Renal cortex interstitium (tissue), 11 donors: ENCODE results near the gene FGD3. TPM values are rescaled to one million over a fixed set of nuclear protein-coding genes. Genes with fewer than 3 reads are reported as not detected.

Experiments used
- DNase-seq, 11 donors: peaks; one replicate each; pipeline ENCODE4 v3.0.0-alpha.2; 2013; ENCODE audit warnings: low read depth in 9 of 11, low spot score in 4 of 11; ENCODE audit errors: extremely low read depth in 1 of 11
- polyA plus RNA-seq, 3 donors: library from polyadenylated mRNA; unstranded; fragments of 120-200 nt; gene quantifications; one replicate each; pipeline ENCODE4 v1.2.1, GENCODE V29; 2013; ENCODE audit not compliant: insufficient read length in 3 of 3

The FGD3 gene
- polyA plus RNA-seq, 3 donors = 3.3 to 5.8 (median 5.3) TPM

DNA sequence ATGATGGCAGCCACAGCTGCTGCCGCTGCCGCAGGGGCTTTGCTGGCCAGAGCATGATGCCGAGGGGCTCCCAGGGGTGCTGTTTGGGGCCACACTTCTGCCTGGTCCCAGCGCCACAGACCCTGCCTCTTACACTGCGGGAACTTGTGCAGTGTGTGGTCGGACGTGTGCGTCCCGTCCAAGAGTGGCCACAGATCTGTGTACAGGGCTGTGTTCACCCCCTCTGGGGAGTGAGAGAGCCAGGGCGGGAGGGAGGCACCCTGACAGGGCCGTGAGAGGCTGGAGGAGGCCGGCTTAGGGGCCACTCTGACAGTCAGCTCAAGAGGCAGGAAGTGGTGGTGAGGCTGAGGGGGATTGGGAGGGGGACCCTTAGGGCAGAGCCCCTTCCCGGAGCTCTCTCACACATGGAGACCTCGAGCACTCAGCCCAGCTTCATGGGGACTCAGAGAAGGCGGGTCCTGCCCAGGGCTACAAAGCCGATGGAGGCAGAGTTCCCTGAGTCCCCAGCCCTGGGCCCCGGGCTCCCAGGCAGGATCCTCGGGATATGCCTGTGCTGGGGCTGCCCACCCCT is 135.6 kb downstream of the FGD3 start:
- DNase-seq = no peak

DNA sequence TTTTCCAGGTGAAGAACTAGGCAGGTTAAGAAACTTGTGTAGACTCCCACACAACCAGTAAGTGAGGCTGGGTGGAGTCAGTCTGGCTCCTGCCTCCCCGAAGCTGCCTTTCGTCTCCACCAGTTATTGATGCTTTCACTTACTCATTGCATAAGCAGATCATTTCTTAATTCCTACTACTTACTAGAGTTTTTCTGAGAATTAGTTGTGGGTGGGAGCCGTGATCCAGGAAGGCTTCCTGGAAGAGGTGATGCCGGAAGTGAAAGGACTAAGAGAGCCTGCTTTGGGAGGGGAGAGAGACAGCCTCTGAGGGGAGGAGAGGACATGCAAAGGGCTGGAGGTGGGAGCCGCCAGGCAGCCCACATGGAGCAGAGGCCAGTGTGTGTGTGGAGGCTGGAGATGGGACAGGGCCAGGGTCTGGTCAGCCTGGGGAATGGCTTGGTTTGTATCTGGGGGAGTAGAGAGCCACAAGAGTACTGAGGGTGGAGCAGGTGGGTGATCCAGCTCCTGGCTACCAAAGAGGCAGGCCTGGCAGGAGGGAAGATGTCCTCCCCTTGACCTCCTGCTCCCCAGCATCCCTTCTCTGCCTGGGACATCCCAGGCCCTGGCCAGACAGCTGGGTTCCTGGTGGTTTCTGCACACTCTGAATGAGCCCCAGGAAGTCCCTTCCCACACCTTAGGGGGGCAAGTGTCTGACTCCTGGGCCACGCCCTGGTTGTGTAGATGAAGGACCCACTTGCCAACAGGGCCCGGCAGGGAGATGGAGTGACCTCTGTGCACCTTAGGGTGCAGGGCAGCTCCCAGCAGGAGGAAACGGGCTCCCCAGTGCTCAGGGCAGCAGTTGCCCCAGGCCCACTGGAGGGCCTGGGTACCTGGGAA is 136.5 kb downstream of the FGD3 start:
- no peak for DNase-seq

DNA sequence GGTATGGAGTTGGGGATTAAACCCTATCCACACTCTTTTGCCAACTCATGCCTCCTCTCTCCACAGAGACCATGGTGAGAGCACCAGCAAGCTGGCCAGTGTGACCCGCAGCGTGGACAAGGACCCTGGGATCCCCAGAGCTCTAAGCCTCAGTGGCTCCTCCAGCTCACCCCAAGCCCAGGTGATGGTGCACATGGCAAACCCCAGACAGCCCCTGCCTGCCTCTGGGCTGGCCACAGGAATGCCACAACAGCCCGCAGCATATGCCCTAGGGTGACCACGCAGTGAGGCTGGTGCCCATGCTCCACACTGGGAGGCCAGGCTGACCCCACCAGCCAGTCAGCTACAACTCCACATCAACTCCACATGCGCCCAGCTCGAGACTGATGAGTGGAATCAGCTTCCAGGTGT is 137.2 kb downstream of the FGD3 start:
- no peak for DNase-seq

DNA sequence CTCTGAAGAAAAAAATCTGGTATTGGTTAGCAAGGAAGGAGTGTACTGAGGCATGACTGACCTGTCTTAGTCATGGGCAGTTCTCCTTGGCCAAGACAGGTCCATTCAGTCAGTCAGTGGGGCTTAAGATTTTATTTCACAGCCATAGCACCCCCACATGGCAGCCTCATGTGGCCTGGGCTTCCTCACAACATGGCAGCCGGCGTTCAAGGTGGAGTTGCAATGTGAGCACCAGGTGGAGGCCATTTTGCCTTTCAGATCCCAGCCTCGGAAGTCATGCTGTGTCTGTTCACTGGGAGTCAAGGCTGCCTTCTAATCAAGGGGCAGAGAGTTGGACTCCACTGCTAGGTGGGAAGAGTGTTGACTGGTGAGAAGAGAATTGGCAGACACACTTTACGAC is 138.4 kb downstream of the FGD3 start:
- DNase-seq = no peak

Other genes starting within 250 kb of the FGD3 start
- gene BICD2, start 182.7 kb upstream of the FGD3 start, polyA plus RNA-seq = 10 to 100 TPM; 27.0 to 32.7 (median 29.8) TPM
- 10 to 100 TPM in 1 of 3 donors, 1 to 10 TPM in 2; 7.1 to 10.2 (median 9.0) TPM for gene ZNF484, start 69.5 kb upstream of the FGD3 start, polyA plus RNA-seq
- gene SUSD3, start 111.2 kb downstream of the FGD3 start, polyA plus RNA-seq = 10 to 100 TPM in 1 of 3 donors, 1 to 10 TPM in 2; 8.4 to 11.4 (median 8.7) TPM
- gene CARD19, start 148.7 kb downstream of the FGD3 start, polyA plus RNA-seq = 10 to 100 TPM; 17.5 to 26.2 (median 22.5) TPM
- gene NINJ1, start 186.7 kb downstream of the FGD3 start, polyA plus RNA-seq = 10 to 100 TPM; 35.2 to 49.1 (median 46.8) TPM
- gene WNK2, start 236.6 kb downstream of the FGD3 start, polyA plus RNA-seq = 10 to 100 TPM; 24.8 to 34.0 (median 29.0) TPM